Renal cortex interstitium (tissue), 11 donors: Measurements from ENCODE around the gene SMAD3. TPM values are rescaled to one million over a fixed set of nuclear protein-coding genes. Genes with fewer than 3 reads are reported as not detected.

Experiments used
- DNase-seq, 11 donors: peaks; one replicate each; pipeline ENCODE4 v3.0.0-alpha.2; 2013; ENCODE audit warnings: low read depth in 9 of 11, low spot score in 4 of 11; ENCODE audit errors: extremely low read depth in 1 of 11
- polyA plus RNA-seq, 3 donors: library from polyadenylated mRNA; unstranded; fragments of 120-200 nt; gene quantifications; one replicate each; pipeline ENCODE4 v1.2.1, GENCODE V29; 2013; ENCODE audit not compliant: insufficient read length in 3 of 3

SMAD3 gene
- polyA plus RNA-seq, 3 donors: 48.3 to 73.3 (median 50.2) TPM

DNA sequence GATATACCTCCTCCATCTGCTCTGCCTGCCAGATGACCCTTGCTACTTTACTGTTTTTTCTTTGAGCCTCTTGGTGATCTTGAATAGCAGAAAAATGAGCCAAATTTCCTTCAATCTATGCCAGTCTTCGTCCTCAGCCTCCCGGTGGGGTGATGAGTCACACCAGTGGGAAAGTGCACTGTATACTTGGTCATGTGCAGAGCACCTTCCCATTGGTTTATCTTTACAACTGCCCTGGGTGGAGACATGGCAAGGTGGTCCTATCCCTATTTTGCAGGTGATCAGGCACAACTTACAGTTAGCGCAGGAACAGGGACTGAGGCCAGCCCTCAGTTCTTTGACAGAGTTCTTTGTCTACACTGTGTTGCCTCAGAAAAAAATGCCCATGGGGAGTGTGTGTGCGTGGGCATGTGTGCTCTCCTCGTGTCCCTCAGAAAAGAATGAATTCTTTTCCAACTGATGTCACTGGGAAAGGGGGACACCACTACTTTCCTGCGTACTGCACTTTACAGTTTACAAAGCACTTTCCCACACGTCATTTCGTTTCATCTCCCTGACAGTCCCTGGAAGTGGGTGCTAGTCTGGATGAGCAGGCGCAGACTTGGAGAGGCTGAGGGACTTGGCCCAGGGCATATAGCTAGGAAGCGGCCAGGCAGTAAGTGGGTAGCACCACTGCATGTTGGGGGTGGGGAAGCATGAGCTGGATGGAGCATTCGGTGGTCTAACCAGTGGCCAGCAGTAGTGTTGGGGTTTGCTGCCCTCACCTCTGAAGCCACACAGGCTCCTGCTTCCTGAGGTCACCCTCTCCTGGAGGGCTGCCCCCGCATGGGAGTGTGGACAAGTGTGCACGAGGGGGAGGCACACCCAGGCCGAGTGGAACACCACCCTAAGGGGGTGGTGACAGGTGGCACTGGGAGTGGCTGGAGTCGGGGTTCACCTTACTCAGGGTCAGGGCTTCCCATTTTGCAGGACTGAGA is 24.1 kb downstream of the SMAD3 start:
- no peak for DNase-seq

DNA sequence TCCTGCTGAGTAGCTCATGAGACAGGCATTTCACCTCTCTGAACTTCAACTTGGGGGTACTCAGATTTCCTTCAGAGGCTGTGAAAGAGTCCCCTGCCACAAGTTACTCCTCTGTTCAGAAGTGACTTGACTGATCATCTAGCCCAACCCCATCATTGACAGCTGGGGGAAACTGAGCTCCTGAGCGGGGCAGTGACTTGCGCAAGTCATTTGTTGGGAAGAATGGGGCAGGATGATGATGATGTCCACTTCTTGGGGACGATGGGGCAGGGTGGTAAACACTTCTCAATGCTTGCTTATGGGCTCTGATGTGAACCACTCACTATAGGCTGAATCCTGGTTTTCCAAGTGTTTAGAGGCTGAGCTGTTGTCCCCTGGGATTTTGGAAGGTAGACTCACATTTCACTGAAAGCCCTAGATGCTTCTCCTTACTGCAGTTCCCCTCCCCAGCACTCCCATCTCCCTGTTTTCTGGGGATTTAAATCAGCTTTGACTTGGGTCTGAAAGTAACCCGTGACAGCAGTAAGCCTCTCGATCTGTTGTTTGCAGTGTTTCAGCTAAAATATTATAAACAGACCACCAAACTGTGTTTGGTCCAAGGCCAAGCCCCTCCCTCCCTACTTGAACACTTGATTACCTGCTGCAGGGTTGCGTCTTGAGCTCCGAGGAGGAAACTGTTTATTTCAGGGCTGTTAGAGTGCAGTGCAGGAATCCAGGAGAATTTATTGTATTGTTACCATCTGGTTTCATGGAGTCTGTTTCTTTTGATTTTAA is 25.1 kb downstream of the SMAD3 start:
- DNase-seq: no peak

DNA sequence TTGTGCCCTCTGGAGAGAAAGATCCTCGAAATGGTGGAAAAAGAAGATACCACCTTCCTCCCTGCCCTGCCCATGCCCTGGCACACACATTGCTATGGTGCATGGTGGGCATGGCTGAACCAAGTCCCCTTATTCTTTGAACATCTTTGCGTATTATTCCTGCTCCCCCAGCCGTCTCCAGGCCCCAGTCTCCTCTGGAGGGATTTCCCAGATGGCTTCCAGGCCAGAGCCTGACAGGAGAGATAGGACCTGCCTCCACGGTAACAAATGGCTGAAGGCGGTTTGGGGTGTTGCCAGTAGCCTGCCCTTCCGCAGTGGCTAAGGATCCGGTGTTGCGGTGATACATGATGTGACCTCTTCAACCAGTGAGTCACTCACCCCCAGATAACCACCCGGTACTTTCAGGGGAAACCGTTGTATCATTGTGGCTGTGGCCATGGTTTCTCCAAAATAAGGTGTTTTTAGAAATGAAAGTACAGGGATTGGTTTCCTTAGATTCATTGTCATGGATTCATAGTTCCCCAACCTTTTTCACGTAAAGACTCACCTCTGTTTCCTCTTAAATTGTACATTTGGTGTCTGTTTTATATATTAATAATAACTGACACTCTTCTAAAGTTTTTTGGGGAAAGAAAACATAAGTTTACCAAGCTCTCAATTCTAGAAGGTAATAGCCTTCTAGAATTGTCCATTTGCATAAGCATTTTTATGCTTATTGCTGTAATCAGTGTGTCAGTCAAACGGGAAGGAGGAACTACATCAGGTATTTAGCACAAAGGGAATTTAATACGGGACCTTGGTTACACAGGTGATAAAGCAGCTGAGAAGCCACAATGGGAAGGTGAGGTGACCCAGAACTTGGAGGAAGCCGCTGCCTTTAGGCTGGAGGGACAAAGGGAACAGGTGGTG is 25.9 kb downstream of the SMAD3 start:
- no peak for DNase-seq

DNA sequence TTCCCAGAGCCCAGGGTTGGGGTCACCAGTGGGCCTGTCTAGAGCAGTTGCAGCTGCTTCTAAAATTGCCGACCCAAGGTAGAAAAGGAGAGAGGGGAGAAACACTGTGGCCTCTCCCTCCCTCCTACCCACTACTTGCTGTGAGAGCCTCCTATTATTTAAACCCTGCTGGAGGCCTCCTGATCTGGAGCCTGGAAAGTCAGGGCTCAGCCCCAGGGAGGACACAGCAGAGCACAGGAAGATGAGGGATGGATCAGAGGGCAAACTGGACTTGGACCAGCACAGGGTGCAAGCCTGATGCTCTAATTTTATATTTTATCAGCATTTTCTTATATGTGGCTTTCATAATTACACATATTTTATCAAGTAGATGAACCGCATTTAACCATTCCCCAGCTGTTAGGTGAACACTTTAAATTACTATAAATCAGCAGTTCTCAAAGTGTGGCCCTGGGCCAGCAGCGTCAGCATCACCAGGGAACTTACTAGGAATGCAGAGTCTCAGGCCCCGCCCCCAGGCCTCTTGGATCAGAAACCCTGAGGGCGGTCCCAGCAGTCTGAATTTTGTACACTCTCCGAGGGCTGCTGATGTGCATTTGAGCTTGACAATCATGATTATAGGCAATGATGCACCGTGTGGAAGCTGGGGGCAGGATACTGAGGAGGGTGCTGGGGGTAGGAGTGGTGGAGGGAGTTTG is 26.7 kb downstream of the SMAD3 start:
- DNase-seq: no peak

DNA sequence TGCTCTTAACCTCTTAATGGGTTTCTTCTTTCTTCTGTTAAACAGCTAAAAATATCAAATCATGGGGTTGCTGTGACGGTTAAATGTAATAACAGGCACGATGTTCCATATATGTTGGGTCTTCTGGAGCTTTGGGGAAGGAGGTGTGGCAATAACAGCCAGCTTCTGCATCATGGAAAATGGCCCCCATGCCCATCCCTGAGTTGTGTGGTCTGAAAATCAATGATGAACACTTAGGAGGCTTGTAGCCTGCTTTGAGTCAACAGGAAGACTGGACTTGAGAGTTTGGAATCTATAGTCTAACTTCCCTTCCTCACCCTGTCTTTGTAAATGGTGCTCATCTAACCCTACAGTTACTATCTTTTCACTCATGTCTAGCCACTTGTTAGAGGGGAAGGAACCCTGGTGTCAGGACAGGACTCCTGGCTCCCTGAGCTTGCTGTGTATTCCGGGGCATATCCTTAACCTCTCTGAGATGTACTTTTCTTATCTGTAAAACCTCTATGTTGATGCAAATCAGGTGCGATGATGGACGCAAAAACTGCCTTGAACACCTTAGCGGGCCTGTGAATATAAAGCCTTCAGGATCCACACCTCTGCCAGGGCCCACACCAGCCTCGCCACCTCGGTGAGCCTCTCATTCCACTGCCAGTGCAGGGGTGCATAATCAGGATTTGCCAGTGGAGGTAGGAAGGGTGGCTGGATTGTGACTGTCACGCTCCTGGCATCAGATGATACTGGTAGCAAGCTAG is 27.5 kb downstream of the SMAD3 start:
- no peak for DNase-seq

DNA sequence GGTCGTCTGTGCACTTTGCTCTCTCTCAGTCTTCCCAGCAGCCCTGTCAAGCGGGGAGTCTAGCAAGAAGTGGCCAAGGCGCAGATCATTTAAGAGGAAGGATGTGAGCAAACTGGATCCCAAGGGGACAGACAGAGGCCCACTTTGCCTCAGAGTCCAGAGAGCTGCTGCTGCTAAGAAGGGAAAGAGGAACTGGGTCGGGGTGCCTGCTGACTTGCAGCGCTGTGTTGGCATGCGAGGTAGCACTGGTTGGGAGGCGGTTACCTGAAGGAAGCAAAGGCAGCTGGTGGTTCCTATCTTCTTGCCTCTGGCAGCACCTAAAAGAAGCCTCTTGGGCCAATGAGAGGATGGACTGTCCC is 28.1 kb downstream of the SMAD3 start:
- no peak for DNase-seq

DNA sequence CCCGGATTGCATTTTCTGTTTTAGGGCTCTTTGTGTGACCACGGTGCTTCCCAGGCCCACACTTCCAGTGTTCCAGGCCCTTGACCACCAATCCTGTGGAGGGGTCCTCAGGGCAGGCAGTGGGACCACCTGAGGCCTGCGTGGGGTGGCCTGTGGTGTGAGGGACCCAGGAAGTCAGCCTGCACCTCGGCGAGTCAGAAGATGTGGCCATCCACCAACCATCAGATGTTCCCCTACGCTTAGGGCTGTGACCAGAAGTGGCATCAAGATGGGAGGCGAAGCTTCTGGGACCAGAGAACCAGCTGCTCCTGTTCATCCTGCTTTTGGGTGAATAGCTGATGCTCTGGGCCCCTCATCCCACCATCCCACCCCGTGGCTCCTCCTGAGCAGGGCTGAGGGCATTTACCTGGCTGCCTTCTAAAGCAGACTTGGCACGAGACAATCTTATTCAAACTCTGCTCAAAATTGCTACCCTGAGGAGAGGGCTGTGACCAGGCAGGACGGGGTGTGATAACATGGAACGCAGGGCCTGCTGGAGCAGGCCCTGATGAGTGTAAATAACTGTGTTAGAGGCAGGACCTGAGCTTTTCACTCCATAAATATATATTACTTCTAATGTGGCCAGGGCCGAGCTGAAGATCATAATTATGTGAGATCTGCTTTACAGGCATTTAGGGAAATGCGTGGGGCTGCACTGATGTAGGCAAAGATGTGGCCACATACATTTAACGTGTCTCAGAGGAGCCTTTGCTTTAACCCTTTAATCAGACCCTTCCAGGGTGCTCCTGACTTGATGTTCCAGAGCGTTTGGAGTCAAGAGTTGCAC is 28.8 kb downstream of the SMAD3 start:
- no peak for DNase-seq

DNA sequence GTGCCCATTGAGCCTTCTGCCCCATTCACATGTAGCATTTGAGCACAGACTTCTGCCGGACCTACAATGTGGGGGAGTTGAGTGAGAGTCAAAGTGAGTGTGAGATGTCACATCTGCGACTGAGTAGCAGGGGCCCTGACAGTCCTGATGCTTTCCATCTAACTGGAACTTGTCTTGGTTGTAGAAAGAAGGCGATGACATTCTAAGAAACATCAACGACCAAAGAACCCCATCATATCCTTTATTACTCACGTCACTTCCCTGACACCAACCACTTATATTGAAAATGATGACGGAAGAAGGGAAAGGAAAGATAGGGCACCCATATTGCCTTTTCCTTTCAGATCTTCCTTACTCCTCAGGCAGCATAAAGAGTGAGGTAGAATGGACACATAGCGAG is 30.5 kb downstream of the SMAD3 start:
- DNase-seq: no peak

DNA sequence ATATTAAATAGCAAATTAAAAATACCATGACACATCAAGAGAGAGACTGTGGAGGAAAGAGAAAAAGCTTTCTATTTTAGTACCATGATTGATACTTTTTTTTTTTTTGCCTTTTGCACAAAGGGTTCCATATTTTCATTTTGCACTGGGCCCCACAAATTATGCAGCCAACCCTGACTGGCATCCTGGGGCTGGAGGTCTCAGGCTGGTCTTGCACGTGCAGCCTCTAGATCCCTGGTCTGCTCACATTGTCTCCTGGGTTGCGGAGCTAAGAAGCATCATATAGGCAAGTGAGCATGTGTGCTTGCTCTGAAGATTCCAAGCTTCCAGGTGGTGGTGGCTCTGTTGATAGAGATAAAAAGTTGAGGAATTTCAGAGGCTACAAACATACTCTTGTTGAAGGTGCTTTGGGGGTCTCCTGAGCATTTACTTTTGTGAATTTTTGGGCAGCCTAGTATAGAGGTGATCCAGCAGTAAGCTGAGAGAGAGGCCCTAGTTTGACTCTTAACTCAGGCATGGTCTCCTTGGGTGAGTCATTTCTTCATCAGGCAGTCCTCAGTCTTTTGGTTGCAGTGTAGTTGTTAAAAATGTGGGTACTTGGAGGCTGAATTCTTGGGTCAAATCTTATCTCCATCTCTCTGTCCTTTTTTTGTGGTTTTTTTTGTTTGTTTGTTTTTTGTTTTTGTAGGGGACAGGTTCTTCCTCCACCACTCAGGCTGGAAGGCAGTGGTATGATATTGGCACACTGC is 31.3 kb downstream of the SMAD3 start:
- DNase-seq: no peak

DNA sequence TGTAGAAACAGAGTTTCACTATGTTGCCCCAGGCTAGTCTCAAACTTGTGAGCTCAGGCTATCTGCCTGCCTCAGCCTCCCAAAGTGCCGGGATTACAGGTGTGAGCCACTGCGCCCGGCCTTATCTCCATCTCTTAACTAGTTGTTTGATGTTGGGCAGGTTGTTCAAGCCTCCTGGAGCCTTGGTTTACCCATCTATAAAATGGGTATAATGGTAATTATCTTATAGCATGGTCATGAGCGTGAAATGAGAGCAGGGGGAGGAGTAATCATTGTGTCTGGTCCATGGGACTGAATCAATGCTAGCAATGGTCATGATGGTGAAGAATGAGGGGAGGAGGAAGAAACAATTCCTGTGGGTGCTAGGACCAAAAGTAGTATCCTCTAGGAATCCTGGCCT is 32.0 kb downstream of the SMAD3 start:
- no peak for DNase-seq

DNA sequence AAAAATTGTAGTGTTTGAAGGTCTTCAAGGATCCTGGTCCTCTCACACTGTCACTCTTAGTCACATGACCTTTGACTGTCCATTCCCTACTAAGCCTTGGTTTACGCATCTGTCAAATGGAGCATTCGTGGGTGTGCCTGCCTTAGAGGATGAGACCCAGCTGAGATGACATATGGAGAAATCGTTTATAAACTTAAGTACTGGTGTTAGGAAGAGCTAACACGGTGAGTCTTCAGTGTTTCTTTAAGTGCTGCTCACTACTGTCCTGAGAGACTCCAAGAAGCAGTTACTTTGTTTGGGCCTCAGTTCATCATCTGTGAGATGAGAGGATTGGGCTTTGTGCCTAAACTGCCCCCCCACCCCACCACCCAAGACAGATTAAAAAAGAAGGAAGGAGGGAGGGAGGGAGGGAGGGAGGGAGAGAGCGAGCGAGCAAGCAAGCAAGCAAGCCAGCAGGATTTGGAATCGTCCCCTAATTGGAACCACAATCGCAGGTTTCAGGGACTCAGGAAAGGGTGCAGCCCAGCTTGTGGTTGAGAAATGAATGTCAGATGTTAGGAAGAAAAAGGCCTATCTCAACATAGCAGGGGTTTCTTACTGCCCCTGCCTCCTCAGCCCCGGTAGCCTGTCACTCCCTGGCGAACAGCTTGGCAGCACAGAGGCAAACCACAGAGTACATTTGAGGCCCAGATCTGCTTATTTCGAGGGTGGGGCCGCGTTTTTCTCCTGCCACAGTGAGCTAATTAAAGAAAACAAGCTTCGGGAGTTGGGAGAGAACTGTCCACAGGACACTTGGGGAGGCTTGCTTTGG is 32.7 kb downstream of the SMAD3 start:
- no peak for DNase-seq

DNA sequence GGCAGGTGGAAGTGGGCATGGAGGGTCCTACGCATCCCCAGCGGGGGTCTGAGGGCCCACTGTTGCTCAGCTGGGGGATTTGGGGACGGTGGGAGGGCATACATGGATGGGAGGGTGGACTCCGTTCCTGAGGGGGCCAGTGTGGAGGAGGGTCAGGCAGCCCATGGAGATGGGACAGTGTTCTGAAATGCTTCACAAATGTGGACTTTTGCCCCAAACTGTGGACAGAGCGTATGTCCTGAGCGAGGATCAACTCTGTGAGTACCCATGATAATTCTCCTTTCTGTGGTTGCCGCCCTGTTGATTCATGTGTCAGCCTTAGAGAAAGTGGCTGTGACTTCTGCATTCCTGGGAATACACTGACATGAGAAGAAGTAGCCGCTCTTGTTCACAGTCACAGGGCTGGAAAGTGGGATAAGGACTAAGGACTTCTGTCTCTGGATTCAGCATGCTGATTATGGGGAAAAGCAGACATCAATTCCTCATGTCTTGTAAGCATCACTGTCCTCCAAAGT is 33.4 kb downstream of the SMAD3 start:
- no peak for DNase-seq

DNA sequence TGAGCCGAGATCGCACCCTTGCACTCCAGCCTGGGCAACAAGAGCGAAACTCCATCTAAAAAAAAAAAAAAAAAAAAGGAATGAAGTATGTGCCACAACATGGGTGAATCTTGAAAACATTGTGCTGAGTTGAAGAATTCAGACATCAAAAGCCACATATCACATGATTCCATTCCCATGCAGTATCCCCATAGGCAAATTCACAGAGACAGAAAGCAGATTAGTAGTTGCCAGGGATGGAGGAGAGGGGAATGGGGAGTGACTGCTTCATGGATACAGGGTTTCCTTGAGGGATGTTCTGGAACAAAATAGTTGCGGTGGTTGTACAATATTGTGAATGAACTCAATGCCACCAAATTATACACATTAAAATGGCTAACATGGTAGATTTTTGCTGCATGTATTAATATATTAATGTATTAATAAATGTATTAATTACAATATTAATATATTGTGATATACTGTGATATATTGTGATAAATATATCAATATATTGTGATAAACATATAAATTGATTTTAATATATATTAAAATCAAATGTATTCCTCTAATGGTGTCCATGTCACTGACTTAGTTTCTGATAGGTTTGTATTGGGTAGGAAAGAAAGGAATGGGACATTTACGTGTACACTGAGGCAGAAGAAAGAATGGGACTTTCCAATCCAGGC is 34.9 kb downstream of the SMAD3 start:
- DNase-seq: no peak

DNA sequence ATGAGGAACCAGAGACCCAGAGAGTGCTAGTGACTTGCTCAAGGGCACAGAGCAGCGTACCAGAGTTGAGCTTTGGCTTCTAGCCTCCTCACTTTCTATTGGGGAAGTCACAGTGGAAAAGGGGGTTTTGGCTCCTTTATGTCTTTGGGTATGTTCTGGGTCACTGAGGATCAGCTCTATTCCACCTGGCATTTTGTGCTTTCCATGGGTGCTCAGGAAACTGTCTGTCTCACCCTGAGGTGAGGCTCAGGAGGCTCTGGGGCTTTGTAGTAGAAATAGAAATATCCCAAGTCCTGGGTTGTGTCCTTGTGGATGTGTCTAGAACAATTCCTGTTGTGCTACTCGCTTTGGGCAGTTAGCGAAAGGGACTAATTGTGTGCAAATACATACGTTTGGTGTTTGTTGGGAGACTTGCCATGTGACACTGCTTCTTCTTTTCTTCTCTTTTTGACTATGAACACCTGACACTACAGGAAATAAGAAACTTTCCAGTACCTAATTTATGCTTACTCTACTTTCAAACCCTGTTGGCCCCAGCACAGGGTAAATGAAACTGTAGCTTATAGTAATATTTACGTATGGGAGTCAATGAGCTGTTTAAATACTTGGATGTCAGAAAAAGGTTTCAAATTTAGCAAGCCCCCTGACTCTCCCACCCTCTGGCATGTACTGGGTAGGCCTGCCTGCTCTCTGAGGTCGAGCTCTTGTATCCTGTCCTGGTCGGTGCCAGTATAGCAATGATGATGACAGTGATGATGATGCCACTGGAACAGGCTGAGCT is 35.6 kb downstream of the SMAD3 start:
- DNase-seq: peak in 3 of 11 donors; percentile 41 to 71 (median 52)
